Posterior vena cava (tissue), 2 donors: ENCODE results near the gene NCF1. TPM values are rescaled to one million over a fixed set of nuclear protein-coding genes. Genes with fewer than 3 reads are reported as not detected.
"Not testable (repeated sequence)": the region's sequence is repeated elsewhere in the genome, so short reads cannot be mapped to it uniquely, and the experiment has no call there.

Source experiments
- DNase-seq: peaks from one replicate; pipeline ENCODE4 v3.0.0-alpha.2; 2020; ENCODE audit warnings: low spot score
- intact Hi-C, 2 donors: fragments of 100-400 bp; cut with DNase I; formaldehyde crosslinking; loops; one replicate each; pipeline versions ENCODE4 v1.14.1 to v1.14.2; 2022 to 2023
- total RNA-seq, 2 donors: library from RNA; stranded (reverse); fragmentation: NEBNext Ultra II Directional; extraction: Animal tissue kit (Norgen Biotek cat#: 25700); gene quantifications; one replicate each; pipeline ENCODE4 v1.2.1, GENCODE V29; 2021
- donor health status: DM: yes; HTN: yes; CAD: no.
- donor health status: DM: yes; HTN: yes; CAD: no.

The NCF1 gene
- total RNA-seq, 2 donors from 2014 or later = 1.8 to 9.3 TPM

- intact Hi-C loops = not testable (repeated sequence)
- peak; percentile 41 for DNase-seq
Observed at GRCh38 chr7:74779053-74779452, 5.2 kb downstream of the NCF1 start.

GRCh38 chr7:74781746-74782145 lies 7.9 kb downstream of the NCF1 start:
- peak; percentile 1 for DNase-seq
- intact Hi-C loops = not testable (repeated sequence)

GRCh38 chr7:74783595-74783994 lies 9.8 kb downstream of the NCF1 start:
- intact Hi-C loops = not testable (repeated sequence)
- DNase-seq = peak; percentile 24

- intact Hi-C loops = not testable (repeated sequence)
- peak; percentile 98 for DNase-seq
Observed at GRCh38 chr7:74788369-74789150, 14.7 kb downstream of the NCF1 start.

GRCh38 chr7:74789200-74789736 lies 15.5 kb downstream of the NCF1 start:
- DNase-seq, intact Hi-C loops: not testable (repeated sequence)

- DNase-seq = peak; percentile 5
- intact Hi-C loops = not testable (repeated sequence)
Observed at GRCh38 chr7:74797848-74798622, 24.2 kb downstream of the NCF1 start.

- intact Hi-C loops, DNase-seq: not testable (repeated sequence)
Observed at GRCh38 chr7:74798644-74799043, 24.8 kb downstream of the NCF1 start.

- intact Hi-C loops, DNase-seq: not testable (repeated sequence)
Observed at GRCh38 chr7:74815882-74816281, 42.1 kb downstream of the NCF1 start.

- DNase-seq, intact Hi-C loops: not testable (repeated sequence)
Observed at GRCh38 chr7:74820146-74820805, 46.5 kb downstream of the NCF1 start.

GRCh38 chr7:74821259-74821658 lies 47.4 kb downstream of the NCF1 start:
- DNase-seq, intact Hi-C loops: not testable (repeated sequence)

GRCh38 chr7:74829959-74830358 lies 56.1 kb downstream of the NCF1 start:
- DNase-seq, intact Hi-C loops: not testable (repeated sequence)

GRCh38 chr7:74830411-74830810 lies 56.6 kb downstream of the NCF1 start:
- DNase-seq, intact Hi-C loops: not testable (repeated sequence)

Other genes starting within 250 kb of the NCF1 start
- 100 to 1,000 TPM; 113 to 119 TPM for gene GTF2I, start 116.3 kb upstream of the NCF1 start, total RNA-seq
- 10 to 100 TPM; 18.9 to 22.4 TPM for gene GTF2IRD2, start 77.6 kb downstream of the NCF1 start, total RNA-seq
- 10 to 100 TPM; 10.7 to 24.8 TPM for gene CASTOR2, start 190.7 kb downstream of the NCF1 start, total RNA-seq